SK-N-SH treated with all-trans-retinoic acid at 6 μM for 48 hours (cell line): Measurements from ENCODE around the gene FIBP.

Experiments used
- ATAC-seq: fragments of 200-7000 bp; cut with Tn5 transposase; 3 replicates; pipeline ENCODE4 v1.9.1; 2020; ENCODE audit warnings: mild to moderate bottlenecking, moderate library complexity
- ARNTL ChIP-seq: fragments of 450-650 bp; formaldehyde crosslinking; IDR thresholded peaks from 2 replicates; pipeline ENCODE4 v1.5.0; 2020; ENCODE audit warnings: low read depth, mild to moderate bottlenecking, moderate library complexity, borderline replicate concordance
- BACH2 ChIP-seq: fragments of 250-450 bp; sonication (Bioruptor Pico); IDR thresholded peaks from 2 replicates; pipeline ENCODE4 v1.9.0; 2021; ENCODE audit warnings: mild to moderate bottlenecking, borderline replicate concordance
- CSDC2 ChIP-seq: fragments of 250-450 bp; sonication (Bioruptor Pico); IDR thresholded peaks from 2 replicates; pipeline ENCODE4 v1.5.0; 2020; ENCODE audit warnings: mild to moderate bottlenecking, moderate library complexity
- ESRRG ChIP-seq: fragments of 250-450 bp; sonication (Bioruptor Pico); IDR thresholded peaks from 2 replicates; pipeline ENCODE4 v1.6.1; 2021; ENCODE audit warnings: mild to moderate bottlenecking
- GLIS3 ChIP-seq: fragments of 250-450 bp; sonication (Bioruptor Pico); IDR thresholded peaks from 2 replicates; pipeline ENCODE4 v1.5.0; 2020; ENCODE audit warnings: mild to moderate bottlenecking, moderate library complexity
- ISL1 ChIP-seq: fragments of 250-450 bp; sonication (Bioruptor Pico); IDR thresholded peaks from 2 replicates; pipeline ENCODE4 v2.1.2; 2022; ENCODE audit warnings: mild to moderate bottlenecking, moderate library complexity
- OSR1 ChIP-seq: fragments of 250-450 bp; sonication (Bioruptor Pico); IDR thresholded peaks from 2 replicates; pipeline ENCODE4 v1.8.0; 2022; ENCODE audit warnings: moderate library complexity, mild to moderate bottlenecking, inconsistent platforms
- PATZ1 ChIP-seq: fragments of 250-450 bp; sonication (Bioruptor Pico); IDR thresholded peaks from 2 replicates; pipeline ENCODE4 v1.8.0; 2020; ENCODE audit warnings: mild to moderate bottlenecking, moderate library complexity, borderline replicate concordance
- POU6F1 ChIP-seq: fragments of 250-450 bp; sonication (Bioruptor Pico); IDR thresholded peaks from 2 replicates; pipeline ENCODE4 v1.8.0; 2021; ENCODE audit warnings: low read depth, mild to moderate bottlenecking, moderate library complexity, borderline replicate concordance
- PPARA ChIP-seq: fragments of 250-450 bp; sonication (Bioruptor Pico); IDR thresholded peaks from 2 replicates; pipeline ENCODE4 v1.5.0; 2020; ENCODE audit warnings: mild to moderate bottlenecking, borderline replicate concordance
- RARB ChIP-seq: fragments of 250-450 bp; sonication (Bioruptor Pico); IDR thresholded peaks from 2 replicates; pipeline ENCODE4 v1.8.0; 2021; ENCODE audit warnings: mild to moderate bottlenecking, moderate library complexity
- SNAI2 ChIP-seq: fragments of 250-450 bp; sonication (Bioruptor Pico); IDR thresholded peaks from 2 replicates; pipeline ENCODE4 v1.5.0; 2020; ENCODE audit warnings: mild to moderate bottlenecking, moderate library complexity
- TCF4 ChIP-seq: fragments of 250-450 bp; sonication (Bioruptor Pico); IDR thresholded peaks from 2 replicates; pipeline ENCODE4 v1.8.0; 2021; ENCODE audit warnings: mild to moderate bottlenecking, moderate library complexity, borderline replicate concordance
- TOX ChIP-seq: fragments of 250-450 bp; sonication (Bioruptor Pico); IDR thresholded peaks from 2 replicates; pipeline ENCODE4 v1.8.0; 2021; ENCODE audit warnings: mild to moderate bottlenecking, moderate library complexity, borderline replicate concordance
- ZC3H10 ChIP-seq: fragments of 250-450 bp; sonication (Bioruptor Pico); IDR thresholded peaks from 2 replicates; pipeline ENCODE4 v1.5.1; 2021; ENCODE audit warnings: mild to moderate bottlenecking, moderate library complexity
- ZFP3 ChIP-seq: fragments of 250-450 bp; sonication (Bioruptor Pico); IDR thresholded peaks from 2 replicates; pipeline ENCODE4 v1.5.0; 2020; ENCODE audit warnings: mild to moderate bottlenecking, moderate library complexity
- ZFP30 ChIP-seq: fragments of 450-650 bp; formaldehyde crosslinking; IDR thresholded peaks from 2 replicates; pipeline ENCODE4 v1.5.0; 2022; ENCODE audit warnings: mild to moderate bottlenecking, moderate library complexity
- ZNF565 ChIP-seq: fragments of 450-650 bp; formaldehyde crosslinking; conservative IDR thresholded peaks from 2 replicates; pipeline ENCODE4 v1.5.0; 2020; ENCODE audit warnings: low read depth, mild to moderate bottlenecking, moderate library complexity
- ZNF70 ChIP-seq: fragments of 450-650 bp; formaldehyde crosslinking; IDR thresholded peaks from 2 replicates; pipeline ENCODE4 v1.5.0; 2020; ENCODE audit warnings: mild to moderate bottlenecking, moderate library complexity
- ZNF8 ChIP-seq: fragments of 450-650 bp; formaldehyde crosslinking; IDR thresholded peaks from 2 replicates; pipeline ENCODE4 v1.5.0; 2020; ENCODE audit warnings: mild to moderate bottlenecking, moderate library complexity
- TF ChIP-seq, protein P1 (sequence below): fragments of 250-450 bp; sonication (Bioruptor Pico); IDR thresholded peaks from 2 replicates; pipeline ENCODE4 v1.5.1; 2021; ENCODE audit warnings: mild to moderate bottlenecking, moderate library complexity
- TF ChIP-seq, protein P2 (sequence below): fragments of 250-450 bp; sonication (Bioruptor Pico); IDR thresholded peaks from 2 replicates; pipeline ENCODE4 v1.5.1; 2020; ENCODE audit warnings: low read depth, mild to moderate bottlenecking, moderate library complexity

FIBP gene

DNA sequence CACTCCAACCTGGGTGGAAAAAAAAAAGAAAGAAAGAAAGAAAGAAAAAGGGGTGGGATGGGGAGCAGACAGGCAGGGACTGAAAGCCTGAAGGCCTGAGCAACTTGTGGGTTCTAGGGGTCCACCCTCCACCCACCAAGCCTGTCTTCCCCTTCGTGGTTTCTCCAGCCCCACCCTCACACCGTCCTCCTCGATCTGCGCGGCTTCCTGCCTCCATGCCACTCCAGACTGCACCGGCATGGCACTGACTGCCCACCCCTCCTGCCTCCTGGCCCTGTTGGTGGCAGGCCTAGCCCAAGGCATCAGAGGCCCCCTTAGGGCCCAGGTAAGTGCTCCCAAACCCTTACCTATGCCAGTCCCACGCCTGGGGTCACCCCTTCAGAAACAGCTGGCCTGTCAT lies 8.7 kb downstream of the FIBP start, which contains the start of gene CTSW:
Gene CTSW, plus strand, starts transcription at position 221 of the 400 bp plus-strand sequence. Its CDS starts 18 bp downstream, at position 239.
- TF ChIP-seq GLIS3 (CRISPR knock-in tag) (no peak), ZFP30 (CRISPR knock-in tag) (no peak), CSDC2 (CRISPR knock-in tag) (no peak), ZNF565 (CRISPR knock-in tag) (no peak), TOX (CRISPR knock-in tag) (no peak), ISL1 (CRISPR knock-in tag) (no peak), ZFP3 (CRISPR knock-in tag) (no peak), PATZ1 (no peak), ZNF8 (CRISPR knock-in tag) (no peak), SNAI2 (CRISPR knock-in tag) (no peak), POU6F1 (CRISPR knock-in tag) (no peak), OSR1 (CRISPR knock-in tag) (no peak), ARNTL (CRISPR knock-in tag) (no peak), ESRRG (CRISPR knock-in tag) (no peak), ZC3H10 (CRISPR knock-in tag) (no peak), PPARA (CRISPR knock-in tag) (no peak), ZNF70 (CRISPR knock-in tag) (no peak), BACH2 (CRISPR knock-in tag) (no peak), RARB (CRISPR knock-in tag) (no peak)
- TF ChIP-seq, protein P1, sequence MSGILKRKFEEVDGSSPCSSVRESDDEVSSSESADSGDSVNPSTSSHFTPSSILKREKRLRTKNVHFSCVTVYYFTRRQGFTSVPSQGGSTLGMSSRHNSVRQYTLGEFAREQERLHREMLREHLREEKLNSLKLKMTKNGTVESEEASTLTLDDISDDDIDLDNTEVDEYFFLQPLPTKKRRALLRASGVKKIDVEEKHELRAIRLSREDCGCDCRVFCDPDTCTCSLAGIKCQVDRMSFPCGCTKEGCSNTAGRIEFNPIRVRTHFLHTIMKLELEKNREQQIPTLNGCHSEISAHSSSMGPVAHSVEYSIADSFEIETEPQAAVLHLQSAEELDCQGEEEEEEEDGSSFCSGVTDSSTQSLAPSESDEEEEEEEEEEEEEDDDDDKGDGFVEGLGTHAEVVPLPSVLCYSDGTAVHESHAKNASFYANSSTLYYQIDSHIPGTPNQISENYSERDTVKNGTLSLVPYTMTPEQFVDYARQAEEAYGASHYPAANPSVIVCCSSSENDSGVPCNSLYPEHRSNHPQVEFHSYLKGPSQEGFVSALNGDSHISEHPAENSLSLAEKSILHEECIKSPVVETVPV (CRISPR knock-in tag): no peak
- peak; percentile 9; the same call in 1 of the 3 replicates for ATAC-seq

DNA sequence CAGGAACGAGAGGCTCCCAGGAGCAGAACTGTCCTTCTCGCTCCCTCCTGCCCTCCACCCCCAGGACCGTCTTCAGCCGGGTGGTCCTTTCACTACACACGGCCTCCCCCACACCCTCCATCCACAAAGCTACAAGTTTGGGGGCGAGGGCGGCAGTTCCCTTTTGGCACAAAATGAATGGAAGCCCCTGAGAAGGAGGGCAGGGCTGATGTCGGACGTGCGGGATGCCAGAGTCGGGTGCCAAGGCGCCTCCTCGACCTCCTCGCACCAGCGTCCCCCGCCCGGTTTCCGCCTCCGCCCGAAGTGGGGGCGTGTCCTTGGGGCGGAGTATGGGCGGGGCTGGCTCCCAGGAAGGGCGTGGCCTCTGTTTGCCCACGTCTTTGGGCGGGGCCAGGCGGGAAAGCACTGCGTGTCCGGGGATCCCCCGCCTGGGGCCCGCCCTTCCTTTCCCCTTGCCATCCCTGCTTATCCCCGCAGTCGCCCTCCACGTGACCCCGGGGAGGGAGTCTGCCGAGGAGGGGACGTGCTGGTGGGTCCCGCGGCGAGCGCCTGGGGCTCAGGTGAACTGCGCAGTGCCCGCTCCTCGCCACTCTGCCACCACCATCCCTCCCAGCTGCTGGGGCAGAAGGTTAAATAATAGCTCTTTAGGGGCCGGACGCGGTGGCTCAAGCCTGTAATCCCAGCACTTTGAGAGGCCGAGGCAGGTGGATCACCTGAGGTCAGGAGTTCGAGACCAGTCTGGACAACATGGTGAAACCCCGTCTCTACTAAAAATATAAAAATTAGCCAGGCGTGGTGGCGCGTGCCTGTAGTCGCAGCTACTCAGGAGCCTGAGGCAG lies 14.7 kb downstream of the FIBP start:
- TF ChIP-seq ZFP30 (CRISPR knock-in tag) (no peak), PATZ1 (no peak), ZFP3 (CRISPR knock-in tag) (no peak), BACH2 (CRISPR knock-in tag) (no peak)
- ATAC-seq: peak; percentile 70

DNA sequence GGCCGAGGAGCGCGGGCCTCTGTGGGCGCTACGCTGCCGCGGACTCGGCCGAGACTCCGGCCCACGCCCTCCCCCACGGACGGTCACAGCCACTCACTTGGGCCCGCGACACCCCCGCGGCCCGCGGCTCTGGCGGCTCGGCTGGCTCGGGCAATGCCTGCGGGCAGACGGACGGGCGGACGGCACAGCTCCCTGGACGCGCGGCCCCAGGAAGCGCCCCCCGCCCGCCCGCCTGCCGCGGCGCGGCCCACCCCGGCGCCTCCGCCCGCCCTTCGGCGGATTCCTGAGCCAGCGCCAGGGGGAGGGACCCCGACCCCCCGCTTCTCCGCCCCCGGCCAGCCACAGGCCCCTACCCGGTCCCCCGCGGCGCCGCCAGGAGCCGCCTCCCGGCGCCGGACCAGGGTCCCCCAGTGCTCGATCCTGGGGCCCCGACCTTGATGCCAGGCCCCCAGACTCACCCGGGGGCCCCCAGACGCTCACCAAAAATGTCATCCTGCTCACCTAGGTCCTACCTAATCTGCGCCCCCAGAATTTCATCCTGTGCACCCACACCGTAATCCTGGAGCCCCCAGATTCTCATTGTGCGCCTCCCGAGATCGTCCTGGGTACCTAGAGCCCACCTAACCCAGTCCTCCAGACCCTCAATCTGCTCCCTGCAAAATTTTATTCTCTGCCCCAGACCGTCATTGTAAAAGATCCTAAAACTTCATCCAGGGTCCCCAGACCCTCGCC lies 15.5 kb downstream of the FIBP start, which contains the start of gene EFEMP2:
Gene EFEMP2, minus strand, starts transcription at position 215 of the 732 bp plus-strand sequence. CDS start 446 bp downstream, outside the sequence.
- ATAC-seq: peak; percentile 6
- TF ChIP-seq ZNF565 (CRISPR knock-in tag) (no peak), CSDC2 (CRISPR knock-in tag) (no peak), PATZ1 (no peak), TCF4 (CRISPR knock-in tag) (no peak), PPARA (CRISPR knock-in tag) (no peak), ZC3H10 (CRISPR knock-in tag) (no peak), TOX (CRISPR knock-in tag) (no peak), ZNF8 (CRISPR knock-in tag) (no peak), BACH2 (CRISPR knock-in tag) (no peak), GLIS3 (CRISPR knock-in tag) (no peak), ZNF70 (CRISPR knock-in tag) (no peak), ARNTL (CRISPR knock-in tag) (no peak), OSR1 (CRISPR knock-in tag) (no peak)
- TF ChIP-seq, protein P1 (CRISPR knock-in tag): no peak
- TF ChIP-seq, protein P2, sequence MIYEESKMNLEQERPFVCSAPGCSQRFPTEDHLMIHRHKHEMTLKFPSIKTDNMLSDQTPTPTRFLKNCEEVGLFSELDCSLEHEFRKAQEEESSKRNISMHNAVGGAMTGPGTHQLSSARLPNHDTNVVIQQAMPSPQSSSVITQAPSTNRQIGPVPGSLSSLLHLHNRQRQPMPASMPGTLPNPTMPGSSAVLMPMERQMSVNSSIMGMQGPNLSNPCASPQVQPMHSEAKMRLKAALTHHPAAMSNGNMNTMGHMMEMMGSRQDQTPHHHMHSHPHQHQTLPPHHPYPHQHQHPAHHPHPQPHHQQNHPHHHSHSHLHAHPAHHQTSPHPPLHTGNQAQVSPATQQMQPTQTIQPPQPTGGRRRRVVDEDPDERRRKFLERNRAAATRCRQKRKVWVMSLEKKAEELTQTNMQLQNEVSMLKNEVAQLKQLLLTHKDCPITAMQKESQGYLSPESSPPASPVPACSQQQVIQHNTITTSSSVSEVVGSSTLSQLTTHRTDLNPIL (CRISPR knock-in tag): no peak; the same call in 1 of the 2 replicates
